ENCODE data around the gene MAP4K3.

DNA sequence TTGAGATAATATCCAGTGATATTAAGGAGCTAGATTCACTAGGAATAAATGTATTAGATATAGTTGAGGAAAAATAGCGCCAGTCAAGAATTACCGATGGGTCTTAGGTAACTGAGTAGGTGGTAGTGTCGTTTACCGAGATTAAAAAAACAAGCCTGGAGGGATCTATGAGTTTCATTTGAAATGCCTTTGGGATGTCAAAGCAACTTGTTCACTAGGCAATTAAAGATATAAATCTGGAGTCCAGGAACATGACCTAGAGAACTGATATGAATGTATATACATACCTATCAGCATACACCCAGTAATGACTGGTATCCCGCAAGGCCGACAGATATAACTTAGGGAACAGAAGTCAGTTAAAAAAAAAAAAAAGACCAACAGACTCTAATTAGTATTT is 29.2 kb upstream of the MAP4K3 start:
- no peak for TF ChIP-seq ELF1 (IDR thresholded peaks at IDR 0.05; ENCODE audit: borderline replicate concordance, low read depth)
- no peak for TF ChIP-seq SP1 (IDR thresholded peaks at IDR 0.05; ENCODE audit: low read depth)
